HG02610 (cell line): Measurements from ENCODE around the gene MUC4.
"Not testable (repeated sequence)": the region's sequence is repeated elsewhere in the genome, so short reads cannot be mapped to it uniquely, and the experiment has no call there.

Experiments
- ATAC-seq: cut with Tn5 transposase; IDR thresholded peaks from one replicate; pipeline ENCODE4 v1.9.1; 2021; ENCODE audit warnings: mild to moderate bottlenecking, moderate library complexity; ENCODE audit not compliant: unreplicated experiment

Gene MUC4

DNA sequence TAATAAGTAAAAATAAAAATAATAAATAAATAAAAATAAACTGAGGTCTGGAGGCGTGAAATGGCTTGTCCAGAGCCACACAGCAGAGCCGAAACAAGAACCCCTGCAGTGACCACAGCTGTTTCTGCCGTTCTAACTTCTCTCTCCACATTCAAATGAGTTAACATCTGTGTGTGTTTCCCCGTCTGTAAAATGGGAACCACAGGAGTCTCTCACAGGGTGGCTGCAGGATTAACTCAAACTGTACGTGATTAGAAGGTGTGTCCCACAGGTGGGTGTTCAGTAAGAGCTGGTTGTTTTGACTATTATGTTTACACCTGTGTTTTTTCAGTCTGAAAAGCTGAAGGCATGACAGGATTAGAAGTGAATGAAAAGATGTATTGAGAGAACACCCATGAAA, 27.0 kb upstream of the MUC4 start:
- ATAC-seq: peak; percentile 63

DNA sequence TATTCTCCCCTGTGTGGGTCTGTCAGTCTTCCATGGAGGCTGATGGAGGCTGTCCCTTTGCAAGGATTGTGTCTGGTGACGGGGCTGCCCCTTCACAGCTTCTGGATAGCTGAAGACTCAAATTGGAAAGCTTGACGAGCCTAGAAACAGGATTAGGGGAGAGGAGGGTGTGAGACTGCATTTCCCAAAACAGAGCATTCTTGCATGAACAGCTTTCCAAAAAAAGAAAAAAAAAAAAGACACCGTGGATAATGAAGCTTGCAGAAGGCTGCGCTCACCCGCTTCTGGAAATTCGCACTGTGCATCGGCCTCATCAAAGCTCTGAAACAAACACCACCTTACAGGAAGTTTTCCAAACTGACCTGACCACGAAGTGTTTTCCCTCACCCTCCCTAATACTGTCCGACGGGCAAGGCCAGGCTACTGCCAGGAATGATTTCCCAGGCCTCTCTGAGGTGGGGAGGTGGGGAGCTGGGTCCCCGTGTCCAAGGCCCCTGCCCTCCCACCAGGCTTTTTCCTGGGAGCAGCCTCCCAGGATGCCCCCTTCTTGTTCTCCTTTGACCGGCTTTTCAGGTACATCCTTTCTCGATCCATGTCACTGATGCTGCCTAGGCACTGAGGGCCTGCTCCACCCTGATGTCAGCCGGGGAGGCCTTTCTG, 24.9 kb upstream of the MUC4 start:
- no peak for ATAC-seq

DNA sequence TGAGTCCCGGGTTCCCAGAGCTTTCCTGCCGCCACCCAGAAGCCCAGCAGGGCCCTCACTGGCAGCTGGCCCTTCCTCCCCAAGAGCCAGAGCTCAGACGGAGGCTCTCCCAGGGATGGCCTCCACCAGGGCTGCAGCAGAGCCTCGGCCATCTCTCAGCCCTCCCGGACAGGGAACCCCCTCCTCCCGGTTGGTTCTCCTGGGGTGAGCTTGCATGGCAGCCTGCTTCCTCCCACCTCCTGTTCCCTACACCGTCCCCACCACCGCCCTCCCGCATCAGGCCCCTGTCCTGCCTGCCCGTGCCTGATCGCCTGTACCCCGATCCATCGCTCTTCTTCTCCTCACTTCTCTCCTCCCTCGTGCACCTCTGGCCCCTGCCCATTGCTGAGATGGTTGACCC, 24.1 kb upstream of the MUC4 start:
- ATAC-seq: no peak

DNA sequence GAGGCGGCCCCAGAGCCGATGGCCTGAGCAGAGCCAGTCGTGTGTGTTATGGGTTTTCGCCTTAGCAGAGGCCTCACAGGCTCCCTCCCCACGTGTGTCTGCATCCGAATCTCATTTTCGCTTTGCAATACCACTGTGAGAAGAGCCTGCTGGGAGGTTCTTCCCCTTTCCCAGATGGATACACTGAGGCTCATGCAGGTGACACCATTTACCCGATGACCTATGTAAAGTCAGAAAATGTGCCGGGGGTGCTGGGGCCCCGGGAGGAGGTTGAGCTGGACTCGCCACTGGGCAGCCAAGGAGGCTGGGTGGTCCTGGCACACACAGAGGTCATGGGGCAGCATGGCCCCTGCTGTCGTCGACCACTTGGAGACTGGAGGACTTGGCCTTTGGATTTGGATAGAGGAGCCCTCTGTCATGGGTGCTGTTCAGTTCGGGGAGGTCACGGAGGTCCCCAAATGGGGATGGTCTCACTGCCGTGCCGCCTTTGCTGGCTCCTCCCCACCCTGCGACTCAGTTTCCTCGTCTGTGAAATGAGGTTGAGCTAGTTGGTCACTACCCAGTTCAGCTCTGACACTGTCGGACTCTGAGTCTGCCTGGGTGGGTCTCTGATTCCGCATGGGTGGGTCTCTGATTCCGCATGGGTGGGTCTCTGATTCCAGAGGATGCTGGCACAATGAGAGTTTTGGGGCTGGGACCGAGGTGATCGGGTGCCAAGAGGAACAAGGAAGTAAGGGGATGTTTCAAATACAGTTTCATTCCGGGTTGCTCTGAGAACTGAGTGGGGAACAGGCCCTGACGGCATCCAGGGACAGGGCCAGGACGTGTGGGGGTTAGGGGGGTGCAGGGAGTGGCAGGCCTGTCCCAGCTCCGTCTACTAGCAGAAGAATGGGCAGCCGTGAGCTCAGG, 23.2 kb upstream of the MUC4 start:
- ATAC-seq: no peak

DNA sequence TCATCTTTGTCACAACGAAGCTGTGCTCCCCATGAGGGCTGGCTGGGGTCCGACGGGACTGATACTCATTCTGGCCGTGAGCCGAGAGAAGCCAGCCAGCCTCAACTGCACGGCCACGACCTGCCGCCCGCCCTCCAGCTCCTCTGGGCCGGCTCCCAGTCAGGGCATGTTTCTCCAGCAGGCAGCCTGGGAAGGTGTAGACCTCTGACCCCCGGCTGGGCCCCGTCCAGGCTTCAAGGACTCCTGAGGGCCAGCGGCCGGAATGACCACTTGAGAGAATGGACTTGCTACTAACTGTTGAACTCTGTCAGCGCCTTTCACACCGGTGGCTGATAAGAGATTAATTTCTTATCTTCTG, 18.1 kb upstream of the MUC4 start:
- no peak for ATAC-seq

DNA sequence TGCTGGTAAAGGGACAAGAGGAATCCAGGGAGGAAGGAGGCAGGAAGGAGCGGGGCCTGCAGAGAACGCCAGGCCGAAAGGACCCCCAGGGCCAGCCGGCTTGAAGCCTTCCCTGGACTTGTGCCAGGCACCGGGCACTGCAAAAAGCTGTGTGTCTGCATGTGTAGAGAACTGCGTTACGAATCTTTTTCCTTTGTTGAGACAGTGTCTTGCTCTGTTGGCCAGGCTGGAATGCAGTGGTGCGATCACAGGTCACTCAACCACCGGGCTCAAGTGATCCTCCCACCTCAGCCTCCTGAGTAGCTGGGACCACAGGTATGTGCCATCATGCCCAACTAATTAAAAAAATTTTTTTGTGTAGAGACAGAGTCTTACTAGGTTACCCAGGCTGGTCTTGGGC, 17.0 kb upstream of the MUC4 start:
- ATAC-seq: no peak

DNA sequence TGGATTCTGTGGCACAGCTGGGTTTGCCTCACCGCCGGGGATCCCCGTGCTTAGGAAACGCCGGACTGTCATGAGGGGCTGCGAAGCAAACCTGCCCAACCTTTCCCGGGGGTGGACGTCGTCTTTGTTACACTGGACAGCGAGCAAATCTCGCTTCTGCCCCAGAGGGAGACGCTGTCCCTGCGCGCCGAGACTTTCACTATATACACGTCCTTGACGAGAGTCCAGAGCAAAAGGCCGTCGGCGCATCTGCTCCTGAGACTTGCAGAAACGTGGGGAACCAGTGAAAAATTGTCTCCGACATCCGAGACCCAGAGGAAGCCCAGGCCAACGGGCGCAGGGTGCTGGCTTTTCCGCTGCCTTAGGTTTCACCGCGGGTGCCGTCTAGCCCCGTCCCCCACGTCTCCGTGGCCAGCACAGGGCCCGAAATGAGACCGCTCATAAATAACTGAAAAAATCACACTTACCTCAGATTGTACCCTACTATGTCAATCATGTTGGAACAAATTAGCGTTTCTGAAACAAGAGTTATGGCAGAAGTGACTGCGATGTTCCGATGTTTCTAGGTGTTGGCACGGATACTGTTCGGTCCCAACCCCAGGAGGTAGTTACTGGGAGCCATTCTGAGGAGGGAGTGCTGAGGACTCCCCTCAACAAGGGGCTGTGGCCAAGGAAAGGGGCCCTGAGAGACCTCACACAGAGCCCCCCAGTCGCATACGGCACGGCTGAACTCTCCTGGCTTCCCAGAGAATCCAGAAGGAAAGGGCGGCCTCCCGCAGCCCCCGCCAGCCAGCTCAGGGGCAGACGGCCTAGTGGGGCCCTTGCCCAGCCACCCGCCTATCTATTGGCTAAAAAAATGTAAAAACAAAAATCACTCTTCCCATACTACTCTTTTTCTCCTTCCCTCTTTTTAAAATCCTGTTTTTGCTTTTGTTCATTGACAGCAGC, 14.4 kb upstream of the MUC4 start:
- no peak for ATAC-seq

DNA sequence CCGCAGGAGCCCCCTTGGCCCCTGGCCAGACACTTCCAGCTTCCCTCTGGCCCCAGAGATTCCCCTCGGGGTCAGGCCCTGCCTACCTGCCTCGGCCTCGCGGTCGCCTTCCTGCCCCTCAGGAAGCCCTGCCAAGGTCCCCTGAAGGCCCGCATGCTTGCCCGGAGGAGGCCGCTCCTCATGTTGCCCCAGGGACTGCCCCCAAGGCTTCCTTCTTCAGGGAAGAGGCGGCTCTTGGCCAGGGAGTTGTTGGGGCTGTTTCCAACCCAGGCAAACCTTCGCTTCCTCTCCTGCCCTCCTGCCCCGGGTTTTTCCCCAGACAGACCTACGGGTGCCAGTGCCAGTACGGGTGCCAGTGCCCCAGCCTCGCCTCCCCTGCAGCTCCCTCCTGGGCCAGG, 13.5 kb upstream of the MUC4 start:
- no peak for ATAC-seq

DNA sequence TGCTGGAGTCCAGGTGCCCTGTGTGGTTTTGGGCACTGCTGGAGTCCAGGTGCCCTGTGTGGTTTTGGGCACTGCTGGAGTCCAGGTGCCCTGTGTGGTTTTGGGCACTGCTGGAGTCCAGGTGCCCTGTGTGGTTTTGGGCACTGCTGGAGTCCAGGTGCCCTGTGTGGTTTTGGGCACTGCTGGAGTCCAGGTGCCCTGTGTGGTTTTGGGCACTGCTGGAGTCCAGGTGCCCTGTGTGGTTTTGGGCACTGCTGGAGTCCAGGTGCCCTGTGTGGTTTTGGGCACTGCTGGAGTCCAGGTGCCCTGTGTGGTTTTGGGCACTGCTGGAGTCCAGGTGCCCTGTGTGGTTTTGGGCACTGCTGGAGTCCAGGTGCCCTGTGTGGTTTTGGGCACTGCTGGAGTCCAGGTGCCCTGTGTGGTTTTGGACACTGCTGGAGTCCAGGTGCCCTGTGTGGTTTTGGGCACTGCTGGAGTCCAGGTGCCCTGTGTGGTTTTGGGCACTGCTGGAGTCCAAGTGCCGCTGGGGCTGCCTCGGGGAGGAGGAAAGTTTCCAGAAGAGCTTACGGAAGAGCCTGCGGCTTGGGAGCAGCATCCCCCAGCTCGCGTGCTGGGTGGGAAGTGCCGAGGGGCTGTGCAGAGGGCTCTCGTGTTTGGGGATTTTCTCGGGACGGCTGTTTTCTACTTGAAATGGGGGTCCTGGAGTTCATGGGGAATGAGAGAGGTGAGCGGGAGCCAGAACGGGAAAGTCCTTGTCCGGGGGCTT, 12.9 kb upstream of the MUC4 start:
- not testable (repeated sequence) for ATAC-seq

DNA sequence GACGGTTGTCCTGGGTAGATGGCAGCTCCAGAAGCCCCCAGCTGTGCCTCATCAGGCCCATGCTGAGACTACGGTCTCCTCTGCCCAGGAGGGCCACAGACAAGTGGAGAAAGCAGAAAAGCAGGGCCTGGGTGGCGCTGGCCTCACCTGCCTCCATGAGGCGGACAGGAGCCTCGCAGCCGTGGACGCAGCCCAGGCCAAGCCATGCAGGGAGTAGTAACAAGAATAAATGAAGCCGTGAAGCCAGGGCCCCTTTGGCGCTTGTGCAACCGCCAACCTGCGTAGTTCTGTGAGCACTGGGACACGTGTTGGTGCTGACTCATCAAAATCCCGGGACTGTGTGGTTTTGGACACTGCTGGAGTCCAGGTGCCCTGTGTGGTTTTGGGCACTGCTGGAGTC, 12.3 kb upstream of the MUC4 start:
- no peak for ATAC-seq

DNA sequence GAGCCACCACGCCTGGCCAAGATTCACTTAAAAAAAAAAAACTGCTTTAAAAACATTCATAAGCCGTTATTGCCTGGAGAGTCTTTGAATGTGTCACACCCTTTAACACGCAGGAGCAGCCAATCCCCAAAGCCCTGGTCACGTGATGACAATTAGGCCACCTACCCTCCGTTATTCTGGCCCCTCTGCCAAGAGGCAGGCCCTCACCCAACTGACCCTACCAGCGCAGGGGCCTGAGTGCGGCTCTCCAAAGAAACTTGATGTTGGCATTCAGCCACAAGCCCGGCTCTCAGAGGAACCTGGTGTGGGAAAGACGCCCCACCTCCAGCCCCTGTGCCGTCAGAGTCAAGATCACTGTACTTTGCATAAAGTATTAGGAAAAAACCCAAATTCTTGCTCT, 11.6 kb upstream of the MUC4 start:
- no peak for ATAC-seq

DNA sequence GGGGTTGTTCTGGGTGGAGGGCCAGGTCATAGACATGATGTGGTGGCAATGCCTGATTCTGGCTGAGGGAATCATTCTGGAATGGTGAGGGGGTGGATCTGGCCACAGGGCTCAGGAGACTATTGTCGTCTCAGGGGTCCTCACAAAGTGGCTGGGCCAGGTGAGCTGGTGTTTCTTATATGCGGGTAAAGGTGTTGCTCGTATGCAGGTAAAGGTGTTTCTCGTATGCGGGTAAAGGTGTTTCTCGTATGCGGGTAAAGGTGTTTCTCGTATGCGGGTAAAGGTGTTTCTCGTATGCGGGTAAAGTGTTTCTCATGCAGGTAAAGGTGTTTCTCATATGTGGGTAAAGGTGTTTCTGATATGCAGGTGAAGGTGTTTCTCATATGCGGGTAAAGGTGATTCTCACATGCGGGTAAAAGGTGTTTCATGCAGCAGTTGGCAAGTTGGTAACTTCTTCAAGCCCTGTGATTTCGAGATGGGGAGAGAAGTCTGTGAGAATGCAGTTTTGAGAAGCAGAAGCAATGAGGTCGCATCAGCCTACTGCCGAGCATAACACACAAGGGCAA, 10.5 kb upstream of the MUC4 start:
- ATAC-seq: no peak

DNA sequence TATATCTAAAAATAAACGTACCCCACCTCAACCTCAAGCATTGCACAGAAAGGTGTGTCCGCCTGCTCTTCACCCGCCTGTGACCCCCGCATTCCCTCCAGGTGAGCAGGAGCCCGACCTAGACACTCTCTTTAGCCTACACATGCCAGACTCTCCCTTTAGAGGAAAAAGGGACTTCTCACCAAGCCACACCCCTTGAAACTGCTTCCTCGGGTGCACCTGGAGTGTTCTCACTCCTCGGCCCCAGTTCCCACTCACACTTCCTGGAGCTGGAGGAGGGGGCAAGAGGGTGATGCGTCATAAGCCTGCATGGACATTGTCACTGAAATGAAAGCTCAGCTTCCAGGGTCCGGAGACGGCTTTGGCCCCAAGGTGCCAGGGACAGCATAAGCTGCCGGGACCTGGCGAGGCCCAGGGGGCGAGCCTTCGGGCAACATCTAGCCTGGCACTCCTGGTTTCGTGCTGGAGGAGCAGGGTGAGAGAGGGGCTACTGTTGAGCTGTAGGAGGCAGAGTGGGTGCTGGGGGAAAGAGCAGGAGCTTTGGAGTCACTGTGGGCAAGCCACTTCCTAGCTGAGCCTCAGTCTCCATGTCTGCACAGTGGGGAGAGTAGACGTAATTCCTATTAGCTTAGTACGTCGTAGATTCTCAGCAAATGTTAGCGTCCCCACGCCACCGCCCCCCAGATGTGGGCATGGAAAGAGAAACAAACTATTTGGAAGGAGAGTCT, 9.8 kb upstream of the MUC4 start:
- ATAC-seq: no peak

DNA sequence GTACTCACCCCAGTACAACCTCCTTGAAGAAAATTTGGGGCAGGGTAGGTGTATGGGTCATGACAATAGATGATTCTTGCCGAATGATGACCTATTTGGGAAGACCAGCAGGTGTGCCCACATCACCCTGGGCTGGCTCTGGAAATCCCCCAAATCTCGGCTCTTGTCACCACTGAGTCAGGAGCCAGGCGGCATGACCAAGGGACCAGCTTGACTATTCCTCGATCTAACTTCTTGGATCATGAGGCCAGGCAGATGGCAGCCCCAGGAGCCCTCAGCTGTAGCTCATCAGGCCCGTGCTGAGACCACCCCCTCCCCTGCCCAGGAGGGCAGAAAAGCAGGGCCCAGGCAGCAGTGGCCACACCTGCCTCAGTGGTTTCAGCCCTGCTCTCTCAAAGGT, 9.2 kb upstream of the MUC4 start:
- ATAC-seq: no peak

DNA sequence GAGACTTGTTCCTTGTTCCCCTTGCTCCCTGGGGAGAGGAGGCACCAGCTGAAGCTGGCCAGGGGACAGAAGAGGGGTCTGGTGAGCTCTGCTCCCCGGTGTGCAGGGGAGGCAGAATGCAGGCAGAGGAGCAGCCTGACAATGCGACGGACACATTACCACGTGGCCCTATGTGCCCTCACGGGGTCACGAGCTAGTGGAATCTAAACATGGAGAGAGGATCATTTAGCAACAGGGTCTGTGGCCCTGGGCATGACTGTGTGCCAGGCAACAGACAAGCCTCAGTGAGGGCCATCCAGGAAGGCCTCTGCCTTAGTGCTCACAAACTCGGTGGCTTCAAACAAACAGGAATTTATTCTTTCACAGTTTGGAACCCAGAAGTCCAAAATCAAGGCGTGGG, 8.5 kb upstream of the MUC4 start:
- no peak for ATAC-seq

DNA sequence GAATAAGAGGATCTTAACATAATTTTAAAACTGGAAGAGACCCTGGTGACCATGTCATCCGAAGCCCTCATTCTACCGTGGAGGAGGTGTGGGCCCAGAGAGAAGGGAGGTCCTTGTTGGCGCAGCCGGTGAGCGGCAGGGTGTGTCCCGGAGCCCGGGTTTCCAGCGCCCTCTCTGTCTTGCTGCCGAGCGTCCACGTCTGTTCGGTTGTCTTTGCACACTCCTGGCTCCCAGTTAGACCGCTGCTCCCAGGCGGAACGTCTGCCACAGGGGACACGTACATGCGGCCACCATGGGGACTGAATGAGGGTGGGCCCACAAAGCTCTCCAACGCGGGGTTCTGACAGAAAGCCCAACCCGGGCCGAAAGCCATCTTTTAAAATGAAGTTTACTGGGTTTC, 6.6 kb upstream of the MUC4 start:
- no peak for ATAC-seq

DNA sequence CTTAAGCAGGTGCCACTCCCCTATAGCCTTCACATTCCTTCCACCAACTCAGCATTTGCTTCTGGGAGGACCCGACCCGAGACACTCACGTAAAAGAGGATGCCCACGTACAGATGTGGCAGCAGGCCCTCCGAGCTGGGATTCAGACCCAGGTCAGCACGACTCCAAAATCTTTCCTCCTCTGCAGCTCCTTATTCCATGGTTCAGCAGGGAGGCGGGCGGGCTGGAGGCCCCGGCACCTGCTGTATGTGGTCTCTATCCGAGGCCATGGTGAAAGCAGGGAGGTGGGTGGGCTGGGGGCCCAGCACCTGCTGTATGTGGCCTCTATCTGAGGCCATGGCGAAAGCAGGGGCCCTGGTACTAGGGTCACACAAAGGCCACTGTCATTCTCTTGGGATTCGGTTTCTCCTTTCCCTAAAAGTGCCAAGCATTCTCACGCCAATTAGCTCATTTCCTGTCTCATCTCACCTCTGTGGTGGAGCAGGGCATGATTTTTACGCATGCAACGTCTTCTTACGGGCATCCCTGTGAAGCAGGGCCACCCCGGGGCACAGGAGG, 5.9 kb upstream of the MUC4 start:
- no peak for ATAC-seq

DNA sequence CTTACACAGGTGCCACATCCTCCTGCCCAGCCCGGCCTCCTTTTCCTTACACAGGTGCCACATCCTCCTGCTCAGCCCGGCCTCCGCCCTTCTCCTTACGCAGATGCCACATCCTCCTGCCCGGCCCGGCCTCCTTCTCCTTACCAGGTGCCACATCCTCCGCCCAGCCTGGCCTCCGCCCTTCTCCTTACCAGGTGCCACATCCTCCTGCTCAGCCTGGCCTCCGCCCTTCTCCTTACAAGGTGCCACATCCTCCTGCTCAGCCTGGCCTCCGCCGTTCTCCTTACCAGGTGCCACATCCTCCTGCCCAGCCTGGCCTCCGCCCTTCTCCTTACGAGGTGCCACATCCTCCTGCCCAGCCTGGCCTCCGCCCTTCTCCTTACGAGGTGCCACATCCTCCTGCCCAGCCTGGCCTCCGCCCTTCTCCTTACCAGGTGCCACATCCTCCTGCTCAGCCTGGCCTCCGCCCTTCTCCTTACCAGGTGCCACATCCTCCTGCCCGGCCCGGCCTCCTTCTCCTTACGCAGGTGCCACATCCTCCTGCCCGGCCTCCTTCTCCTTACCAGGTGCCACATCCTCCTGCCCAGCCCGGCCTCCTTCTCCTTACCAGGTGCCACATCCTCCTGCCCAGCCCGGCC, 4.7 kb upstream of the MUC4 start:
- not testable (repeated sequence) for ATAC-seq

DNA sequence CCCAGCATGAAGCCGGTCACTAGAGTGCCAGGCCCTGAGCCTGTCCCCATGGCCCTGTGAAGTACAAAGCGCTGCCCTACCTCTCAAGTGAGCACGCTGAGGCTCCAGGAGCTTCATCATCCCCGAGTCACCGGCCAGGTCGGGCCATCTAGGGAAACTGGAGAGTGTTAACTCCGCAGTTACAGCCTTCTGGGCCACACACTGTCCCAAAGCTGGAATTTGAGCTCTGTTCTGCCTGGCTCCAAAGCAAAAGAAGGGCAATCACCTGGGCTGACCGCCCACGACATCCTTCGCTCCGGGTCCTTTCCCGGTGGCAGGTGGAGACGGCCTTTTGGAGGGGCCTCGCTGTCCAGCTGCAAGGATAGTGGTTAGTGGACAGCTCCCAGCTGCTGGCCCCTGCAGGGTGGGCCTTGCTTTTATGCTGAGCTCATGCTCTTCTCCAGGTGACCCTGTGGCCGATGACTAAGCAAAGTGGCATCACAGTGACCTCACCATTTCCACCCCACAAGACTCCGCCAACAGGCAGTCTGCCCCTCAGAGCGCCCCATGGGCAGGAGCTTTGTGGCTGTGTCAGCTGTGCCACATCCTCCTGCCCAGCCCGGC, 3.5 kb upstream of the MUC4 start:
- ATAC-seq: no peak
